SK-N-SH (cell line): Measurements from ENCODE around the gene PTGFRN. TPM values are rescaled to one million over a fixed set of nuclear protein-coding genes. Genes with fewer than 3 reads are reported as not detected.

Source experiments
- CTCF ChIA-PET: fragments of 300-600, 350-600 bp; formaldehyde crosslinking; extraction: SDS; loops from one replicate; lab custom pipeline; 2021; lab: Yijun Ruan, JAX
- POLR2A ChIA-PET: fragments of 350-600 bp; sonication (Branson Sonifier 250); formaldehyde crosslinking; extraction: SDS; loops from one replicate; lab custom pipeline; 2020; ENCODE audit warnings: antibody characterized with exemption, inconsistent platforms; lab: Yijun Ruan, JAX
- DNase-seq: peaks from one replicate; pipeline ENCODE4 v3.0.0; 2012
- H2AFZ ChIP-seq: fragments of 200-600 bp; sonication (generic); 2 replicates; pipeline ENCODE4 v1.8.1; 2016; ENCODE audit warnings: antibody characterized with exemption, mild to moderate bottlenecking, low read depth
- H3F3A ChIP-seq: fragments of 200-600 bp; sonication (generic); replicated peaks from 2 replicates; pipeline ENCODE3; 2016; ENCODE audit warnings: antibody characterized with exemption, mild to moderate bottlenecking; ENCODE audit not compliant: insufficient read depth
- H3K27ac ChIP-seq, 2 experiments: fragments of 200-500 bp in 1 of 2; fragments of 200-600 bp in 1 of 2; sonication (Bioruptor generic) in 1 of 2; sonication (generic), shearing (Covaris generic) in 1 of 2; 2 replicates each; pipeline versions ENCODE4 v1.5.1 to v1.6.1; 2014 to 2016; ENCODE audit warnings: low read depth in 2 of 2, inconsistent platforms in 1 of 2, low read length in 1 of 2, mild to moderate bottlenecking in 1 of 2, mixed read lengths in 1 of 2
- H3K27me3 ChIP-seq: fragments of 200-600 bp; sonication (generic), shearing (Covaris generic); 2 replicates; pipeline ENCODE4 v1.6.1; 2016; ENCODE audit warnings: mixed run types; ENCODE audit not compliant: insufficient read depth
- H3K36me3 ChIP-seq, 2 experiments: fragments of 200-500 bp in 1 of 2; fragments of 200-600 bp in 1 of 2; sonication (Bioruptor generic) in 1 of 2; sonication (generic) in 1 of 2; replicated peaks in 1 of 2; 2 replicates each; pipeline versions ENCODE3 to v1.5.1; 2014 to 2016; ENCODE audit warnings: low read length in 1 of 2, mild to moderate bottlenecking in 1 of 2; ENCODE audit not compliant: insufficient read depth in 2 of 2, control insufficient read depth in 1 of 2
- H3K4me1 ChIP-seq, 2 experiments: fragments of 200-500 bp in 1 of 2; fragments of 200-600 bp in 1 of 2; sonication (Bioruptor generic) in 1 of 2; sonication (generic), shearing (Covaris generic) in 1 of 2; 2 replicates each; pipeline versions ENCODE4 v1.5.1 to v1.6.1; 2014 to 2016; ENCODE audit warnings: low read depth in 1 of 2, low read length in 1 of 2, mixed run types in 1 of 2; ENCODE audit not compliant: insufficient read depth in 2 of 2, control insufficient read depth in 1 of 2
- H3K4me2 ChIP-seq: fragments of 200-600 bp; sonication (generic), shearing (Covaris generic); 2 replicates; pipeline ENCODE4 v1.6.1; 2017; ENCODE audit warnings: mixed run types
- H3K4me3 ChIP-seq, 2 experiments: fragments of 200-500 bp in 1 of 2; fragments of 200-600 bp in 1 of 2; sonication (Bioruptor generic) in 1 of 2; sonication (generic), shearing (Covaris generic) in 1 of 2; 2 replicates each; pipeline versions ENCODE4 v1.5.1 to v1.8.1; 2014 to 2016; ENCODE audit warnings: low read depth in 2 of 2, inconsistent platforms in 1 of 2, low read length in 1 of 2, mild to moderate bottlenecking in 1 of 2, mixed read lengths in 1 of 2, moderate library complexity in 1 of 2
- H3K79me2 ChIP-seq: fragments of 200-600 bp; sonication (generic); 2 replicates; pipeline ENCODE4 v1.8.1; 2017; ENCODE audit warnings: mild to moderate bottlenecking; ENCODE audit not compliant: insufficient read depth
- H3K9ac ChIP-seq: fragments of 200-600 bp; sonication (generic); 2 replicates; pipeline ENCODE4 v1.6.1; 2017; ENCODE audit warnings: mixed run types
- H3K9me2 ChIP-seq: fragments of 200-600 bp; sonication (generic); 2 replicates; pipeline ENCODE4 v1.6.1; 2017; ENCODE audit warnings: mixed run types
- H3K9me3 ChIP-seq: fragments of 200-600 bp; sonication (generic); 2 replicates; pipeline ENCODE4 v1.6.1; 2017; ENCODE audit warnings: mixed run types, mild to moderate bottlenecking, moderate library complexity
- H4K20me1 ChIP-seq: fragments of 200-600 bp; sonication (generic); 2 replicates; pipeline ENCODE4 v1.6.1; 2017; ENCODE audit warnings: mild to moderate bottlenecking, mixed run types; ENCODE audit not compliant: insufficient read depth
- JUND ChIP-seq: IDR thresholded peaks from 2 replicates; pipeline ENCODE4 v1.4.0; 2012
- MEF2A ChIP-seq: IDR thresholded peaks from 2 replicates; pipeline ENCODE4 v1.4.0; 2012; ENCODE audit warnings: low read depth, borderline replicate concordance
- NRF1 ChIP-seq: IDR thresholded peaks from 2 replicates; pipeline ENCODE4 v1.6.1; 2012; ENCODE audit warnings: low read depth, mild to moderate bottlenecking, low read length
- RAD21 ChIP-seq: IDR thresholded peaks from 2 replicates; pipeline ENCODE4 v1.6.1; 2012; ENCODE audit warnings: mild to moderate bottlenecking, low read length
- RFX5 ChIP-seq: IDR thresholded peaks from 2 replicates; pipeline ENCODE4 v1.6.1; 2012; ENCODE audit warnings: mild to moderate bottlenecking, improper control_type of control experiment, low read length
- RXRA ChIP-seq: IDR thresholded peaks from 2 replicates; pipeline ENCODE4 v1.4.0; 2012; ENCODE audit warnings: low read depth, mild to moderate bottlenecking, borderline replicate concordance
- TAF1 ChIP-seq: IDR thresholded peaks from 2 replicates; pipeline ENCODE4 v1.6.1; 2012; ENCODE audit warnings: low read depth, mild to moderate bottlenecking, low read length, moderate library complexity, borderline replicate concordance
- TCF12 ChIP-seq: IDR thresholded peaks from 2 replicates; pipeline ENCODE4 v1.4.0; 2012
- YY1 ChIP-seq: IDR thresholded peaks from 2 replicates; pipeline ENCODE4 v1.4.0; 2012; ENCODE audit warnings: low read depth, mild to moderate bottlenecking
- WGBS: methylation state at CpG from one replicate; pipeline ENCODE4 v1.1.6; 2017; ENCODE audit warnings: low lambda C conversion rate; 5-methylcytosine and 5-hydroxymethylcytosine counted together
- polyA plus RNA-seq, 3 experiments: library from polyadenylated mRNA; depleted of rRNA; stranded (reverse); fragments of >200 nt; gene quantifications; 2 replicates each; pipeline ENCODE4 v1.2.3, GENCODE V29; 2012
- TF ChIP-seq, protein P1 (sequence below): IDR thresholded peaks from 2 replicates; pipeline ENCODE4 v1.4.0; 2012; ENCODE audit warnings: low read depth, borderline replicate concordance
- TF ChIP-seq, protein P2 (sequence below): IDR thresholded peaks from 2 replicates; pipeline ENCODE4 v1.6.1; 2012; ENCODE audit warnings: mild to moderate bottlenecking, low read depth, low read length, moderate library complexity
- TF ChIP-seq, protein P3 (sequence below): fragments of 150-350 bp; IDR thresholded peaks from 2 replicates; pipeline ENCODE4 v1.6.1; 2017; ENCODE audit warnings: antibody characterized with exemption, low read length, low read depth, borderline replicate concordance
- TF ChIP-seq, protein P4 (sequence below): IDR thresholded peaks from 2 replicates; pipeline ENCODE4 v1.4.0; 2012; ENCODE audit warnings: low read depth, borderline replicate concordance

Gene PTGFRN
- polyA plus RNA-seq, 1 of the 3 experiments (the other 2 are of a cell fraction) = 22.4 TPM

DNA sequence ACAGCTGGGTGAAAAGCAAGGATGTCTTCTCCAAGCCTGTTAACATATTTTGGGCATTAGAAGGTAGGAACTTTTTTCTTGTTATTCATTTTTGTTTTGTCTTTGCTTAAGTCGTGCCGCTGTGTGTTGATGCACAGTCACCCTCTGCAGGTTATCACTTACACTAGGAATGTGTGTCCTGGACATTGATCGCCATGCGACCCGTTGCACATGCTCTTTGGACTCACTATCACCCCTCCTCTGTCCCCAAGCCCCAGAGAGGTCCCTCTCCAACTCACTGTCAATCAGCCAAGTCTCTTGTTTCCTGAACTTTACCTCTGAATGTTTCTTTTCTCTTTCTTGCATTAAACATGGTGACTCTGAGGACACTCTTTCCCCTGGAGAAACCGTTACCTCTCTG is 51.9 kb downstream of the PTGFRN start:
- CTCF ChIA-PET = interaction anchor here (1.1 kb wide), 1 partner anchor 294 kb away, joined by 3 read pairs; the partner anchor contains the start of gene IGSF3
- H3K79me2 ChIP-seq = no peaks in the 10 kb centered on the region

More for the DNA sequence above, 51.9 kb downstream of the PTGFRN start:
- no peak for DNase-seq
- no peak overlapping the region for H3K4me3 ChIP-seq
- H3K9me2 ChIP-seq = no peaks in the 10 kb centered on the region
- H3K27me3 ChIP-seq = no peaks in the 10 kb centered on the region
- H3K36me3 ChIP-seq = no peaks in the 10 kb centered on the region
- POLR2A ChIA-PET = no interaction called here
- H2AFZ ChIP-seq = no peak overlapping the region
- H3K27ac ChIP-seq = no peak overlapping the region
- H3F3A ChIP-seq = no peaks in the 10 kb centered on the region
- TF ChIP-seq MEF2A (no peak), TAF1 (no peak), YY1 (no peak), TCF12 (no peak), RXRA (no peak), RAD21 (no peak), RFX5 (no peak), JUND (no peak), NRF1 (no peak)
- TF ChIP-seq, protein P1, sequence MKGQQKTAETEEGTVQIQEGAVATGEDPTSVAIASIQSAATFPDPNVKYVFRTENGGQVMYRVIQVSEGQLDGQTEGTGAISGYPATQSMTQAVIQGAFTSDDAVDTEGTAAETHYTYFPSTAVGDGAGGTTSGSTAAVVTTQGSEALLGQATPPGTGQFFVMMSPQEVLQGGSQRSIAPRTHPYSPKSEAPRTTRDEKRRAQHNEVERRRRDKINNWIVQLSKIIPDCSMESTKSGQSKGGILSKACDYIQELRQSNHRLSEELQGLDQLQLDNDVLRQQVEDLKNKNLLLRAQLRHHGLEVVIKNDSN = no peak
- TF ChIP-seq, protein P2, sequence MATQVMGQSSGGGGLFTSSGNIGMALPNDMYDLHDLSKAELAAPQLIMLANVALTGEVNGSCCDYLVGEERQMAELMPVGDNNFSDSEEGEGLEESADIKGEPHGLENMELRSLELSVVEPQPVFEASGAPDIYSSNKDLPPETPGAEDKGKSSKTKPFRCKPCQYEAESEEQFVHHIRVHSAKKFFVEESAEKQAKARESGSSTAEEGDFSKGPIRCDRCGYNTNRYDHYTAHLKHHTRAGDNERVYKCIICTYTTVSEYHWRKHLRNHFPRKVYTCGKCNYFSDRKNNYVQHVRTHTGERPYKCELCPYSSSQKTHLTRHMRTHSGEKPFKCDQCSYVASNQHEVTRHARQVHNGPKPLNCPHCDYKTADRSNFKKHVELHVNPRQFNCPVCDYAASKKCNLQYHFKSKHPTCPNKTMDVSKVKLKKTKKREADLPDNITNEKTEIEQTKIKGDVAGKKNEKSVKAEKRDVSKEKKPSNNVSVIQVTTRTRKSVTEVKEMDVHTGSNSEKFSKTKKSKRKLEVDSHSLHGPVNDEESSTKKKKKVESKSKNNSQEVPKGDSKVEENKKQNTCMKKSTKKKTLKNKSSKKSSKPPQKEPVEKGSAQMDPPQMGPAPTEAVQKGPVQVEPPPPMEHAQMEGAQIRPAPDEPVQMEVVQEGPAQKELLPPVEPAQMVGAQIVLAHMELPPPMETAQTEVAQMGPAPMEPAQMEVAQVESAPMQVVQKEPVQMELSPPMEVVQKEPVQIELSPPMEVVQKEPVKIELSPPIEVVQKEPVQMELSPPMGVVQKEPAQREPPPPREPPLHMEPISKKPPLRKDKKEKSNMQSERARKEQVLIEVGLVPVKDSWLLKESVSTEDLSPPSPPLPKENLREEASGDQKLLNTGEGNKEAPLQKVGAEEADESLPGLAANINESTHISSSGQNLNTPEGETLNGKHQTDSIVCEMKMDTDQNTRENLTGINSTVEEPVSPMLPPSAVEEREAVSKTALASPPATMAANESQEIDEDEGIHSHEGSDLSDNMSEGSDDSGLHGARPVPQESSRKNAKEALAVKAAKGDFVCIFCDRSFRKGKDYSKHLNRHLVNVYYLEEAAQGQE = no peak
- TF ChIP-seq, protein P3, sequence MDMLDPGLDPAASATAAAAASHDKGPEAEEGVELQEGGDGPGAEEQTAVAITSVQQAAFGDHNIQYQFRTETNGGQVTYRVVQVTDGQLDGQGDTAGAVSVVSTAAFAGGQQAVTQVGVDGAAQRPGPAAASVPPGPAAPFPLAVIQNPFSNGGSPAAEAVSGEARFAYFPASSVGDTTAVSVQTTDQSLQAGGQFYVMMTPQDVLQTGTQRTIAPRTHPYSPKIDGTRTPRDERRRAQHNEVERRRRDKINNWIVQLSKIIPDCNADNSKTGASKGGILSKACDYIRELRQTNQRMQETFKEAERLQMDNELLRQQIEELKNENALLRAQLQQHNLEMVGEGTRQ = no peak
- TF ChIP-seq, protein P4, sequence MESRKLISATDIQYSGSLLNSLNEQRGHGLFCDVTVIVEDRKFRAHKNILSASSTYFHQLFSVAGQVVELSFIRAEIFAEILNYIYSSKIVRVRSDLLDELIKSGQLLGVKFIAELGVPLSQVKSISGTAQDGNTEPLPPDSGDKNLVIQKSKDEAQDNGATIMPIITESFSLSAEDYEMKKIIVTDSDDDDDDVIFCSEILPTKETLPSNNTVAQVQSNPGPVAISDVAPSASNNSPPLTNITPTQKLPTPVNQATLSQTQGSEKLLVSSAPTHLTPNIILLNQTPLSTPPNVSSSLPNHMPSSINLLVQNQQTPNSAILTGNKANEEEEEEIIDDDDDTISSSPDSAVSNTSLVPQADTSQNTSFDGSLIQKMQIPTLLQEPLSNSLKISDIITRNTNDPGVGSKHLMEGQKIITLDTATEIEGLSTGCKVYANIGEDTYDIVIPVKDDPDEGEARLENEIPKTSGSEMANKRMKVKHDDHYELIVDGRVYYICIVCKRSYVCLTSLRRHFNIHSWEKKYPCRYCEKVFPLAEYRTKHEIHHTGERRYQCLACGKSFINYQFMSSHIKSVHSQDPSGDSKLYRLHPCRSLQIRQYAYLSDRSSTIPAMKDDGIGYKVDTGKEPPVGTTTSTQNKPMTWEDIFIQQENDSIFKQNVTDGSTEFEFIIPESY = no peak
- no peak overlapping the region for H3K9ac ChIP-seq
- no peaks in the 10 kb centered on the region for H4K20me1 ChIP-seq
- H3K4me1 ChIP-seq = peaks cover 0 to 3% of the 10 kb centered on the region in 2 experiments; a peak in 1 of 4 replicates
- 94% methylated on average over 6 of the region's 6 CpGs for WGBS
- H3K4me2 ChIP-seq = no peak overlapping the region
- H3K9me3 ChIP-seq = no peaks in the 10 kb centered on the region
